HTERT RPE-1 (cell line): Measurements from ENCODE around the gene CSNK1D.

Experiments
- in situ Hi-C: fragments of 300-500 bp; cut with MboI; formaldehyde crosslinking; loops from 4 replicates; pipeline ENCODE4 v1.14.3; 2020; ENCODE audit warnings: low sequenced_read_pairs

CSNK1D gene

DNA sequence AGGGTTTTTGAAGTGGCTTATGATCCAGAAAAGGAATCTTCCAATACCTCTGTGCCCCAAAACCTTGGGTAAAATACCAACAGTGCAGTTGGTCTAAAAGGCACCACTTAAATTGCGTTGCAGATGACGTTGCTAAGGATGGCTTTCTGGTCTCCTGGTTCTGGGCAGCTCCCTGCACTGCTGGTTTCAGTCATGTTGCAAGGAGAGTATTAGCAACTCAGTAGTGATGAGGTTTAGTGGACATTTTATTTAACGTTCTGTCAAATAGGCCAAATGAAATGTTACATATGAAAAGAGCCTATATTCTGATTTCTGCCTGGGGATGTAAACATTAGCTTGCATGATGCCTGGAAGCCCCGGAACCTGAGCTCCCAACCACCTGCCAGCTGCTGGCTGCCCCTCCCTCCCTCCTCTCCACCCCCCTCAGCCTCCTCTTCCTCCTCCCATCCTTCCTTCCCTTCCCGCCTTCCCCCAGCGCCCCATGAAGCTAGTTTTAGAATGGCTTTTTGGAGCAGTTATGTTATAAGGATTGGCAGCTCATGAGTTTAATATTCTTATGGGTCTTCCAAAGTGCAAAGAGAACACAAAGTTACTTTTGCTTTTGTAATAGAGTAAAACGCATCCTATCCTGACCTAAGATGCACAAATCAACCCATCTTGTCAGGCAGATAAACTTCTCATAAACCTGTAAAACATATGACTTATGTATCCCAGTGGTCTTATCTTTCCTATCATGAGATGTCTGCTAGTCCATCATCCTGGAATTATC, 23.2 kb upstream of the CSNK1D start:
- in situ Hi-C loops, result no loop called here

DNA sequence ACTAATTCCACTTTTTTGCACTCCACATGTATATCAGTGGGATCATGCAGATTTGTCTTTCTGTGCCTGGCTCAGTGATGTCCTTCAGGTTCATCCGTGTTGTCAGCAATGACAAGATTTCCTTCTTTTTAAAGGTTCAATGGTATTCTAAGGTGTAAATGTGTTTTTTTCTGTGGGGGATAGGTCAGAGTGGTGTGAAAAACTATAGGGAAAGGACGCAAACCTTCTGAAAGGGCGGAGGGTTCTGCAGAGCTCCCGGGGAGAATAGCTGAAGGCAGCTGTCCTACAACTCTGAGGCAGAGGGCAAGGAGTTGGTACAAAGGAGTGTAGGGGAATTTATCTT, 21.9 kb upstream of the CSNK1D start:
- in situ Hi-C loops, result no loop called here

DNA sequence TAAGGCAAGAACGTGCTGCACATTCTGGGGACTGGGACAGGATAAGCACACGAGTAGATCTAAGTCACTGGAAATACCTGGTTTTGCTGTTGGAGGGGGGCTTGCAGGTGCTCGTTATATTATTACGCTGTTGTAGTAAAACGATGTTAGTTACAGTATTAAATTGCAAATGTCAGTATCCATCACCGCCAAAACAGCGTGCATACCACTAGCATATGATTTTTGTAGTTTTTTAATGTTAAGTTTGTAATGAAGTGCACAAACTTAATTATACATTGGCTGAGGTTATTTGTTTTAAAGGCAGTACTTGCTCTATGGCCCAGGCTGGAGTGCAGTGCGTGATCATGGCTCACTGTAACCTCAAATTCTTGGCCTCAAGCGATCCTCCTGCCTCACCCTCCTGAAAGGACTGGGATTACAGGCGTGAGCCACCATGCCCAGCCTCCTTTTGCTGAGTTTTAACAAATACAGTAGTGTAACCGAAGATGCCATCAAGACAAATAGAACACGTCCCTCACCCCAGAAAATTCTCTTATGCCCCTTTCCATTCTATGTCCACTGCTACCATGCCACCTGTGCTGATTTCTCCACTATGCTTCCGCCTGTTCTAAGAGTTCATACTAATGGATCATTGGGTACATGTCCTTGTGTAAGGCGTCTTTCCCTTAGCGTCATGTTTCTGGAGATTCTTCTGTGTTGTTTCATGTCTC, 20.7 kb upstream of the CSNK1D start:
- in situ Hi-C loops, result no loop called here

DNA sequence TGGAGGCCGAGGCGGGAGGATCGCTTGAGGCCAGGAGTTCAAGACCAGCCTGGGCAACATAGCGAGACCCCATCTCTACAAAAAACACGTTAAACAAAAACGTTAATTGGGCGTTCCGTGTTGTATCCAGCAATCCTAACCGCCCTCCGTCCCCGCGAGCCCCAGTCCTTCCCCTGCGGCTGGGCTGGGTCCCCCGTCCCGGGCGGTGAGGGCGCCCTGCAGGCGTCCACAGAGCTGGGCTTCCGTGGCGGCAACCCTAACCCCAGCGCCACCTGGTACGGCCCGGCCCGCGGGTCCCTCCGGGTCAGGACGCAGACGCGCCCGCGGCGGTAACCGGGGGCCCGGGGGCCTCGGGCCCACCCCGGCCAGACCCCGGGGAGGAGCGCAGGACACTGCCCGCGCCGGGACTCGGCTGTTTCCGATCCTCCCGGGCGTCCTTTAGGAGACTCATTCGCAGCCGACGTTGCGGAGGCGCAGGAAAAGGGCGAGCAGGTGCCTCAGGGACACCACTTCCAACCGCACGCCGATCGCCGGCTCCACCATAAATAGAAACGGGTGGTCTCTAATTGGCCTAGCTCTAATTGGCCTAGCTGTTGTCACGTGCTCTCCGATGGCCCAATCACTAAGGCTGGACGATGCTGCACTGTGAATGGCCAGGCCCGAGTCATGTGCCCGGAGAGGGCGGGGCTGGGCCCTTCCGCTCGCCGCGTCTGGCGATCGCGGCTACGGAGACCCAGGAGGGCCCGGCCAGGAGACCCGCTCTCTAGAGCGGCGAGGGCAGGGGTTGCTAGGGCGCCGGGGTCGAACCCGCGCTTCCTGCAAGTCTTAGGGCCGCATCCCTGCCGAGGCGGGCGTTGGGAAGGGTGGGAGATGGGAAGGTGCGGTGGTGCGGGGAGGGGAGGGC, 19.0 kb upstream of the CSNK1D start:
- in situ Hi-C loops, result no loop called here

DNA sequence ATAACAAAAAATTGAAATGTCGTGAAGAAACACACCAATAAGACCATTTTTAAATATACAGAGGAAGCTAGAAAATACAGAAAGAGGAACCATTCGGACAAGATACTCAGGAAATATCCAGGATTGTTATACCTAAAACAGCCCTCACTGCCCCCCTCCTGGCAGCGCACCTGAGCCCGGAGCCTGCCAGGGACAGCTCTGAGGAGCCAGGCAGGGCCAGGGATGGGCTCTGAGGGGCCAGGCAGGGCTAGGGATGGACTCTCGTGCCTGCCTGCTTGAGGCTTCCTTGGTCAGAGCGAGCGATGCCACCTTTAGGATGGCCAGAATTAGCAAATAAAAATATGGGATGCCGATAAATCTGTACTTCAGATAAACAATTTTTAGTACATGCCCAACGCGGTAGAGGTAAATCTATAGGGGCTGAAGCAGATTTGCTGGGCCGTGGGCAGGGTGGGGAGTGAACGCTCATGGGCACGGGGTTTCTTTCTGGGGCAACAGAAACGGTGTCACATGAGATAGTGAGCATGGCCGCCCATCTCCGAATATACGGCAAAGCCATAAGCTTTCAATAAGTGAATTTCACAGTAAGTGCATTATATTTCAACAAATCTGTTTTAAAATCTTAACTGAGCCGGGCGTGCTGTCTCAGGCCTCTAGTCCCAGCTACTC, 18.2 kb upstream of the CSNK1D start:
- in situ Hi-C loops, result no loop called here

DNA sequence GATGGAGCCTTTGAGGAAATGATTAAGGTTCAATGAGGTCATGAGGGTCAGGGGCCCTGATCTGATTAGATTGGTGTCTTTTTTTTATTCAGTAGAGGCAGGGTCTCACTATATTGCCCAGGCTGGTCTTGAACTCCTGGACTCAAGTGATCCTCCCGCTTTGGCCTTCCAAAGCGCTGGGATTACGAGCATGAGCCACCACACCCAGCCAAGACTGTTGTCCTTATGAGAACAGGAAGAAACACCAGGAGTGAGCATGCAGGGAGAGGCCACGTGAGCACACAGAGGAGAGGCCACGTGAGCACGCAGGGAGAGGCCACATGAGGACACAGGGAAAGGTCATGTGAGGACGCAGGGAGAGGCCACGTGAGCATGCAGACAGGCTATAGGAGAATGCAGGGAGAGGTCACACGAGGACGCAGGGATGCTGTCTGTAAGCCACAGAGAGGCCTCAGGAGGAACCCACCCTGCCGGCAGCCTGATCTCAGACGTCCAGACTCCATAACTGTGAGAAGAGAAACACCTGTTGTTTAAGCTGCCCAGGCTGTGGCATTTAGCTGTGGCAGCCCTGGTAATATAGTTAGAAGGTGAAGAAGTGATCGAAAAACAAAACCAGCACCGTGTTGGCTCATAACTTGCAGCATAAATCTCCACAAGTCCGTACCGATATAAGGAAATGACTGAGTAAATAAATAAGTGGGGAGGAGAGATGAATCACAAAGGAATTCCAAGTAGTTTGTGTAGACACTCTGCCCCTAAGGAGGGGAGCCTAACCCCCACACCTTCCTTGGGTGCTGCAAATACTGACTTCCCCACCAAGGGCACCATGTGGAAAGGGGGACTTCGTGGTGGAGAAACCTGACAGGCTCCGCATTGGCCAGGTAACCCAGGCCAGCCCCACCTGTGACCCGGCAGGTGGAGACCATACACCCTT, 14.6 kb upstream of the CSNK1D start:
- in situ Hi-C loops, result no loop called here

DNA sequence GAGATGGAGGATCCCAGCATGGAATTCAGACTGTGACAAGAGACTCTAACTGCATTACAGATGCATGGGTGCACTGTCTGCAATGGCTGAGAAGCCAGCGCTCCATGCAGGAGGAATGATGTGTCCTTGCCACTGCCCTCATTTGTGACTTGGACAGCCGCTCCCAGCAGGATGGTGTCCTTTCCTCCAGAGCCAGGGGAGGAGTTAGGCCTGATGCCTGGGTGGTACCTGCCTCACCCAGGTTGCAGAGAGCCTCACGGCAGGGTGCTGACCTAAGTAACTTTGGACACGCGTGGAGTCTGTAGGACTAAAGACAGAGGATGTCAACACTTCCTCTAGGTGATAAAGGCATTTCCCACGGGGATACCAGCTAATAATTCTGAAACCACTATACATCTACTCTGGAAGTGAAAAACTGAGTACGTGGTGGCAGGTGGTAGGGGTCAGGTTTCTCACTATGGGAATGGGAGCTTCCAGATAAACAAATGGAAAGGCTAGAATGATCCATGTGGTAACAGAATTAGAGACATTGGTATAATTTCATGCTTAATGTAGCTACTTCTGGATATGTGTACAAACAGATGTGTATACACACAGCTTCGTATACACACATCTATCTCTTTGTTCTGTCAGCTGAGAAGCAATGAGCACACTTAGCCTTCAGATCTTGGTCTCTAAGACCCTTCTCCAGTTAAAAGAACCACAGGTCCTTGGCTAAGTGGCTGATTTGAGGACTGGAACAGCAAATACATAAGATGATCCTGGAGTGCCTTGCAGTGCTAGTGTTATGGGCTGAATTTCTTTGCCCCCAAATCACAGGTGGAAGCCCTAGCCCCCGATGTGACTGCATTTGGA, 13.7 kb upstream of the CSNK1D start:
- in situ Hi-C loops, result no loop called here

DNA sequence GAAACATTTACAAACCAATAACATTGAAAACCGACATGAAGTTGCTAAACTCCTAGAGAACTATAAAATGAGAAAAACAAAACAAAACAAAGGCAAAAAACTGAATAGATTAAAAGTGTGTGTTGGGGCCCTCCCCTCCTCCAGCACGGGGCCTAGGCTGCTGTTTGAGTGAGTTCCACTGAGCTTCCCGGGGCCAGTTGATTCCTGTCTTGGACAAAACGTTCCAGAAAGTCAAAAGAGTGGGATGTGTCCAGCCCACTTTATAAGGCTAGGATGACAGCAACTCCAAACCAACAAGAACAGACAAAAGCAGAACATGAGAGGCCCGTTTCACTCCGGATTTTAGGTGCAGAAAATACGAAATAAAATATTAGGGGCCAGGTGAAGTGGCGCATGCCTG, 11.6 kb upstream of the CSNK1D start:
- in situ Hi-C loops, result no loop called here

DNA sequence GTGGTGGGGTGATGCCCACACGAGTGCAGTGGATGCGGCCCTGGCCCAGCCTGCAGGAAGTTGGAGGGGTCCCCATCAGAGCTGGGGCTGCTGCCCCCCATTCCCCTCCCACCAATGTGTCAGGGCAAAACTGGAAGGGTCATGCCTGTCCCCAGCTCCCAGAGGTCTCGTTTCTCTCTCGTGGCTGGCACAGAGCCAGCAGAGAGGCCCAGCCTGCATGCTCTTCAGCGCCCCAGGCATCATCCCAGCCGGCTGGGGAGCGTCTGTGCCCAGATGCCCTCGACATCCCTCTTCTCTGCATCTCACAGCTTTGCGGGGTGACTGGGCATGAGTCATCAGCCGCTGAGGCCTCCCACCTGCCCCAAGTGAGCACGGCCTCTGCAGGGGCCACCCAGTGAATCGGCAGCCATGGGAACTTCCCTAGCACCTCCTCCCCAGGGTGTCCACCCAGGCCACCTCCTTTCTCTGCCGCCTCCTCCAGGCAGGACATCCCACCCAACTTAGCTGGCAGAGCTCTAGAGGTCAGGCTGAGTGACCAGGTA, 9.8 kb upstream of the CSNK1D start:
- in situ Hi-C loops, result no loop called here

DNA sequence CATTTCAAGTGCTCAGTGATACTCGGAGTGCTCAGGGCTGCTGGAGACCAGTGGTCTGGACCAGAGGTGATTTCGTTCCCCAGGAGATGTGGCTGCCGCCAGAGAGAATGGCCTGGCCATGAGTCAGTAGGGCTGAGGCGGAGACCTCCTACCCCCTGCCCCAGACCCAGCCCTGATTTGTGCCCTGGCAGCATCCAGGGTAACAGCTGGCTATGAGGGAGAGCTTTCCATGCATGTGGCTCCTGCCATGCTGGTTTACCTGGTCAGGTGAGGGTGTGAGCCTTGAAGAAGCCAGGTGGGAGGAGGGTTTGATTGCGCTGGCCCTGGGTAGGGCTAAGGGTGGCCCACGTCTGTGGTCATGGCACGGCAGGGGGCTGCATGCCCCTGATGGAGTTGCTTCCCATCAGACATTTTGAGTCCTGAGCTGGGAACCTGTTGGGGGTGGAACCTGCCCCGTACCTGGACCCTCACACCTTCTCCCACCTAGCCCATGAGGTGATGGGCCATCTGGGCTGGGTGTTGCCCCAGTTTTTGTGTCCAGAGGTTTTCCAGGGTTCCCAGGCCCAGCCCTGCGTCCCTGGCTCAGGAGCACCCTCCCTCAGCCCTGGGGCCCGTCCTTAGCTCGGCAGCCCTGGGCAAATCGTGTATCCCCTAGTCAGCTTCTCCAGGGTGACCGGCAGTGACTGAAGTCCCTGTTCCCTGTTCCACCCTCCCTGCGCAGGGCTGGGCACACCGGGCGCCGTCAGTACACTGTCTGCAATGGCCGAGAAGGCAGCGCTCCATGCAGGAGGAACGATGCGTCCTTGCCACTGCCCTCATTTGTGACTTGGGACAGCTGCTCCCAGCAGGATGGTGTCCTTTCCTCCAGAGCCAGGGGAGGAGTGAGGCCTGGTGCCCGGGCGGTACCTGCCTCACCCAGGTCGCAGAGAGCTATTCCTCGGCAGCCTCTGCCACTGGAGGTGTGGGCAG, 9.0 kb upstream of the CSNK1D start:
- in situ Hi-C loops, result no loop called here

DNA sequence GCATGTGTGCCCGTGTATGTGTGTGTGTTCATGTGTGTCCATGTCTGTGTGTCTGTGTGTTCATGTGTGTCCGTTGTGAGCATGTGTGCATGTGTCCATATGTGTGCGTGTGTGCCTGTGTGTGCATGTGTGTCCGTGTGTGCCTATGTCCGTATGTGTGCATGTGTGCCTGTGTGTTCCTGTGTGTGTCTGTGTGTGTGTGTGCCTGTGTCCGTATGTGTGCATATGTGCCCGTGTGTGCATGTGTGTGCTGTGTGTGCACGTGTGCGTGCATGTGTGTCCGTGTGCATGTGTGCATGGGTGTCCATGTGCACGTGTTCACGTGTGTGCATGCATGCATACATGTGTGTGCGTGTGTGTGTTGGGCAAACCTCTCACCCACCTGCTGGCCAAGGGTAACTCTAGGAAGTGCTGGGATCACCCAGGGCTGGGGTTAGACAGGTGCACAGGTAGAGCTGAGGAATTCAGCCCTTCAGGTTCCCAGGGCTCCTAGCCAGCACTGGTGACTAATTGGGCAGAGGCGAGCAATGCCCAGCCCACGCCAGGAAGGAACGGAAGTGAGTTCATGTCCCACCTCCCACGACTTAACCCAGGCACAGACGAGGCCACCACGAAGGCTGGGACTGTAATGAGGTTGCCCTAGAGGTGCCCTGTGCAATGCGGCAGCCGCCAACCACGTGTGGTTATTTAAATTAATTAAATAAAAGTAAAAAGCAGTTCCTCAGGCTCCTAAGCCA, 8.2 kb upstream of the CSNK1D start:
- in situ Hi-C loops, result no loop called here

DNA sequence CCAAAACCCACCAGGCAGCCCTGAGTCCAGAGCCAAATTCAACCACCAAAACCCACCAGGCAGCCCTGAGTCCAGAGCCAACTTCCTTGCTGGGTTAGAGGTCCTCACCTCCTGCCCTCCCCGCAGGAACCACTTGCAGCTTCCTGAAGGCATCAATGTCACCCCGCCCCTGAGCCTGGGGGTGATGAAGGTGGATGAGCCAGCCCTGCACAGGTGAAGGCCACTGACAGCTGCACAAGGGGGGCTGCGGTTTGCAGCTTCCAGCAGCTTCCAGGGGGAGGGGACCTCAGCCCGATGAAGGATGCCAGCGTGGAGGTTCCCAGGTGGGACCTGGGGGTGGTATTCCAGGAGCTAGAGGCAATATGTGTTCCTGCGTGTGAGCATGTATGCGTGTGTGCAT, 7.6 kb upstream of the CSNK1D start:
- in situ Hi-C loops, result no loop called here

DNA sequence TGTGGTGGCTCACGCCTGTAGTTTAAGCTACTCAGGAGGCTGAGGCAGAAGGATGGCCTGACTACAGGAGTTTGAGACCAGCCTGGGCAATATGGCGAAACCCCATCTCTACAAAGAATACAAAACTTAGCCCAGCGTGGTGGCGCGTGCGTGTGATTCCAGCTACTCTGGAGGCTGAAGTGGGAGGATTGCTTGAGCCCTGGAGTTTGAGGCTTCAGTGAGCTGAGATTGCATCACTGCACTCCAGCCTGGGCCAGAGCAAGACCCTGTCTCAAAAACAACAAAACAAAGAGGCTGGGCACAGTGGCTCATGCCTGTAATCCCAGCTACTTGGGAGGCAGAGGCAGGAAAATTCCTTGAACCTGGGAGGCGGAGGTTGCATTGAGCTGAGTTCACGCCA, 7.0 kb upstream of the CSNK1D start:
- in situ Hi-C loops, result no loop called here

DNA sequence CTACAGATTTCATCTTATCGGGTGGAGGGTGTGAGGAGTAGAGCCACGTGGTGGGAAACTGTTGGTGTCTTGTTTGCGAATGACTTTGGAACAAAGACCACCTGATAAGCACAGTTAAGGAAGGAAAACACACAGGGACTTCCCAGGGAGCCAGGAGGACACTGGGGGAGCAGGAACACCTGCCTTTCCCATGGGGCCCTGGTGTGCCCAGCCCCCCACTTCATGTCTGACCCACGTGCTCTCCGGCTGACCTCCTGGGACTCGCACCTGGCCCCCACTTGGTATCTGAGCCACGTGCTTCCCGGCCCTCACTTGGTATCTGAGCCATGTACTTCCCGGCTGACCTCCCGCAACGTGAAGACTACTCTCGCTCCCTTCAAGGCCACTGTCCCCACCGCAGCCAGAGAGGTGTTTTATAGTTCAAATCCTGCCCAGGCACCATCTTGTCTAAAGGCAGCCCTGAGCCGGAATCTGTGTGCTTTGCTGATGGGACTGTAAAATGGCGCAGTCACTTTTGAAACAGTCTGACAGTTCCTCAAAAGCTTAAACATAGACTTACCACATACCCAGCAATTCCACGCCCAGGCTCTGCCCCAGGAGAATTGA, 5.4 kb upstream of the CSNK1D start:
- in situ Hi-C loops, result no loop called here

DNA sequence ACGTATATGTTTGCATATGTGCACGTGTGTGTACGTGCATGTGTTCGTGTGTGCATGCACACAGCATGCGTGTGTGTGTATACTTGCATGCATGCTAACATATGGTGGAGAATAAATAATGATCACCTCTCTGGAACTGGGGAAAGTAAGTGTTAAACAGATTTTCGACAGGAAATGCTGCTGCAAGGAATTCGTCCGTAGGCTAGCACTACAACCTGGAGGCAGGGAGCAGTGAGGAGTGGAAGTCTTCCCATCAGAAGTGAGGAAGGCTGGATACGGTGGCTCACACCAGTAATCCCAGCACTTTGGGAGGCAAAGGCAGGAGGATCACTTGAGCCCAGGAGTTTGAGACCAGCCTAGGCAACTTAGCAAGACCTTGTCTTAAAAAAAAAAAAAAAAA, 4.8 kb upstream of the CSNK1D start:
- in situ Hi-C loops, result no loop called here

DNA sequence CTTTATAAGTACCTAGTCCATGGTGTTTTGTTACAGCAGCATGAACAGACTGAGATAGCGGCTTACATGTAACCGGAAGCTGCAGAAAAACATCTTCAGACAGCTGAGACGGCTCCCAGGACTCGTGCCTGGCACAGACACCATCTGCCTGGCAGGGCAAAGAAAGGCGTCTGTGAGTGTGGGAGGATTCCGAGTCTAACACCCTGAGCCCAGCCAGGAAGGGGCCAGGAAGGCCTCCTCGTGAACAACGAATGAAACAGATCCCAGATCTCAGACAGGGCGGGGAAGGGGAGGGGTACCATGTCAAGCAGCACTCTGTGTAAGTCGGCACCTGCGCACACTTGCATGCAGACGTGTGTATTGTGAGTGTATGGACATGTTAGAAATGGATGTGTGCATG, 4.4 kb upstream of the CSNK1D start:
- in situ Hi-C loops, result no loop called here

DNA sequence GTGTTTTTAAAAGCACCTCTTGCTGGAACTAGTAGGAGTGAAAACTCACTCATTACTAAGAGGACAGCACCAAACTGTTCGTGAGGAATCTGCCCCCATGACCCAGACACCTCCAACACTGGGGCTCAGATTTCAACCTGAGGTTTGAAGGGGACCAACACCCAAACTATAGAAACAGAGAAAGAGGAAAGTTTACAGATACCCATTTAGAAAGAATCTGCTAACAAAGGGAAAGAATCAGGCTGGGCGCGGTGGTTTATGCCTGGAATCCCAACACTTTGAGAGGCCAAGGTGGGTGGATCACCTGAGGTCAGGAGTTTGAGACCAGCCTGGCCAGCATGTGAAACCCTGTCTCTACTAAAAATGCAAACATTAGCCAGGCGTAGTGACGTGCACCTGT, 3.4 kb upstream of the CSNK1D start:
- in situ Hi-C loops, result no loop called here
